BLaER1 (cell line): Measurements from ENCODE around the gene VPS39.
A peak's percentile ranks its signal among the peaks of the same experiment; 100 is the strongest.

Experiments
- H3K27ac ChIP-seq: shearing (Covaris generic); formaldehyde crosslinking; 2 replicates; pipeline ENCODE4 v1.8.1; 2022
- H3K27me3 ChIP-seq: shearing (Covaris generic); formaldehyde crosslinking; 2 replicates; pipeline ENCODE4 v1.8.1; 2022
- H3K36me3 ChIP-seq: shearing (Covaris generic); formaldehyde crosslinking; 2 replicates; pipeline ENCODE4 v1.8.1; 2022
- H3K4me1 ChIP-seq: shearing (Covaris generic); formaldehyde crosslinking; 2 replicates; pipeline ENCODE4 v1.8.1; 2022
- H3K4me2 ChIP-seq: shearing (Covaris generic); formaldehyde crosslinking; 2 replicates; pipeline ENCODE4 v1.8.1; 2022
- H3K4me3 ChIP-seq: shearing (Covaris generic); formaldehyde crosslinking; 2 replicates; pipeline ENCODE4 v1.8.1; 2022
- H3K9ac ChIP-seq: shearing (Covaris generic); formaldehyde crosslinking; 2 replicates; pipeline ENCODE4 v1.8.1; 2022
- H3K9me3 ChIP-seq: shearing (Covaris generic); formaldehyde crosslinking; 2 replicates; pipeline ENCODE4 v1.8.1; 2022
- H4K20me1 ChIP-seq: shearing (Covaris generic); formaldehyde crosslinking; 2 replicates; pipeline ENCODE4 v1.8.1; 2022
- Cebpa-rat ChIP-seq: shearing (Covaris generic); IDR thresholded peaks from 2 replicates; pipeline ENCODE4 v1.8.1; 2022

The VPS39 gene

GRCh38 chr15:42120285-42120684, 87.8 kb downstream of the VPS39 start:
- Histone ChIP-seq H3K9ac (no peak overlapping the region), H4K20me1 (no peaks in the 10 kb centered on the region), H3K27ac (no peak overlapping the region), H3K4me1 (peaks cover 13% of the 10 kb centered on the region), H3K27me3 (no peaks in the 10 kb centered on the region), H3K9me3 (no peaks in the 10 kb centered on the region), H3K36me3 (no peaks in the 10 kb centered on the region), H3K4me2 (no peak overlapping the region), H3K4me3 (no peak overlapping the region)
- no peak for TF ChIP-seq Cebpa-rat

- TF ChIP-seq Cebpa-rat = no peak
- Histone ChIP-seq H3K27ac (no peak overlapping the region), H3K27me3 (no peaks in the 10 kb centered on the region), H3K9me3 (no peaks in the 10 kb centered on the region), H3K4me3 (no peak overlapping the region), H4K20me1 (no peaks in the 10 kb centered on the region), H3K4me1 (peaks cover 13% of the 10 kb centered on the region), H3K9ac (no peak overlapping the region), H3K36me3 (no peaks in the 10 kb centered on the region), H3K4me2 (no peak overlapping the region)
Observed at GRCh38 chr15:42119446-42119760, 88.7 kb downstream of the VPS39 start.

- Histone ChIP-seq H3K4me2 (no peak overlapping the region), H3K36me3 (no peaks in the 10 kb centered on the region), H3K9ac (no peak overlapping the region), H4K20me1 (no peaks in the 10 kb centered on the region), H3K9me3 (no peaks in the 10 kb centered on the region), H3K27me3 (no peaks in the 10 kb centered on the region), H3K4me3 (no peak overlapping the region), H3K4me1 (peaks cover 13% of the 10 kb centered on the region), H3K27ac (no peak overlapping the region)
- TF ChIP-seq Cebpa-rat = no peak
Observed at GRCh38 chr15:42118650-42119445, 89.3 kb downstream of the VPS39 start.

- H3K4me2 ChIP-seq = peak overlapping the region; percentile 38
- no peak overlapping the region for H3K9ac ChIP-seq
Observed at GRCh38 chr15:42111924-42112323, 96.2 kb downstream of the VPS39 start.

GRCh38 chr15:42110367-42110766, 97.7 kb downstream of the VPS39 start:
- H3K9ac ChIP-seq = no peak overlapping the region
- no peaks in the 10 kb centered on the region for H3K27me3 ChIP-seq
- no peak overlapping the region for H3K4me3 ChIP-seq
- no peak overlapping the region for H3K27ac ChIP-seq
- H4K20me1 ChIP-seq = no peaks in the 10 kb centered on the region
- peaks cover 8% of the 10 kb centered on the region for H3K9me3 ChIP-seq
- no peak overlapping the region for H3K4me2 ChIP-seq
- peaks cover 33% of the 10 kb centered on the region for H3K4me1 ChIP-seq
- H3K36me3 ChIP-seq = no peaks in the 10 kb centered on the region
- TF ChIP-seq Cebpa-rat = no peak

More at GRCh38 chr15:42111924-42112323, 96.2 kb downstream of the VPS39 start:
- H3K9me3 ChIP-seq = peaks cover 8% of the 10 kb centered on the region
- TF ChIP-seq Cebpa-rat = no peak
- no peak overlapping the region for H3K4me3 ChIP-seq
- H3K27ac ChIP-seq = no peak overlapping the region
- no peaks in the 10 kb centered on the region for H4K20me1 ChIP-seq
- H3K36me3 ChIP-seq = no peaks in the 10 kb centered on the region
- H3K27me3 ChIP-seq = no peaks in the 10 kb centered on the region
- peaks cover 18% of the 10 kb centered on the region for H3K4me1 ChIP-seq

- no peak overlapping the region for H3K27ac ChIP-seq
- H3K9me3 ChIP-seq = peaks cover 8% of the 10 kb centered on the region
- no peak overlapping the region for H3K9ac ChIP-seq
- H3K4me2 ChIP-seq = no peak overlapping the region
- H3K4me1 ChIP-seq = peaks cover 46% of the 10 kb centered on the region
- no peaks in the 10 kb centered on the region for H4K20me1 ChIP-seq
- H3K27me3 ChIP-seq = no peaks in the 10 kb centered on the region
- H3K36me3 ChIP-seq = no peaks in the 10 kb centered on the region
- no peak overlapping the region for H3K4me3 ChIP-seq
- TF ChIP-seq Cebpa-rat = no peak
Observed at GRCh38 chr15:42108806-42109205, 99.3 kb downstream of the VPS39 start.
